WTC11 (cell line): ENCODE data around the gene KLHDC2. TPM values are rescaled to one million over a fixed set of nuclear protein-coding genes. Genes with fewer than 3 reads are reported as not detected.

Experiments used
- ATAC-seq: fragments of 200-7000 bp; cut with Tn5 transposase; 2 replicates; pipeline ENCODE4 v1.10.0; 2021; ENCODE audit warnings: mild to moderate bottlenecking, moderate library complexity
- CTCF ChIA-PET: fragments of 300-600 bp; sonication (Branson Sonifier 250); formaldehyde crosslinking; loops from one replicate; lab custom pipeline; 2021; ENCODE audit warnings: antibody characterized with exemption; lab: Charles Lee
- POLR2A ChIA-PET: fragments of 350-600 bp; sonication (Branson Sonifier 250); formaldehyde crosslinking; loops from one replicate; lab custom pipeline; 2021; ENCODE audit warnings: antibody characterized with exemption; lab: Charles Lee
- DNase-seq: peaks from one replicate; pipeline ENCODE4 v3.0.0; 2021; ENCODE audit warnings: low spot score
- H3K27ac Mint-ChIP-seq: 2 replicates; pipeline ENCODE4 v1.8.0; 2021; ENCODE audit warnings: mixed read lengths
- H3K27me3 Mint-ChIP-seq: 2 replicates; pipeline ENCODE4 v1.8.0; 2021; ENCODE audit warnings: low read depth, mild to moderate bottlenecking, moderate library complexity, mixed read lengths
- H3K36me3 Mint-ChIP-seq: 2 replicates; pipeline ENCODE4 v1.8.0; 2021; ENCODE audit warnings: mixed read lengths
- H3K4me1 Mint-ChIP-seq: 2 replicates; pipeline ENCODE4 v1.8.0; 2022; ENCODE audit warnings: mixed read lengths
- H3K4me3 Mint-ChIP-seq: 2 replicates; pipeline ENCODE4 v1.8.0; 2021; ENCODE audit warnings: mild to moderate bottlenecking, moderate library complexity, mixed read lengths
- H3K9me3 Mint-ChIP-seq: 2 replicates; pipeline ENCODE4 v1.8.0; 2021; ENCODE audit warnings: mixed read lengths
- EMX1 ChIP-seq: fragments of 250-450 bp; sonication (Bioruptor Pico); IDR thresholded peaks from 2 replicates; pipeline ENCODE4 v1.8.0; 2021; ENCODE audit warnings: mild to moderate bottlenecking
- FOXP1 ChIP-seq: sonication (generic); formaldehyde crosslinking; IDR thresholded peaks from 2 replicates; pipeline ENCODE4 v1.8.0; 2022; ENCODE audit warnings: missing genetic modification reagents, mild to moderate bottlenecking, moderate library complexity, borderline replicate concordance
- GRHL2 ChIP-seq: fragments of 250-450 bp; sonication (Bioruptor Pico); IDR thresholded peaks from 2 replicates; pipeline ENCODE4 v1.8.0; 2022; ENCODE audit warnings: mild to moderate bottlenecking, moderate library complexity; ENCODE audit not compliant: insufficient replicate concordance, severe bottlenecking
- NFE2L1 ChIP-seq: sonication (generic); formaldehyde crosslinking; IDR thresholded peaks from 2 replicates; pipeline ENCODE4 v1.8.1; 2023; ENCODE audit warnings: missing genetic modification reagents
- PRRX2 ChIP-seq: fragments of 250-450 bp; sonication (Bioruptor Pico); IDR thresholded peaks from 2 replicates; pipeline ENCODE4 v1.8.0; 2021; ENCODE audit warnings: mild to moderate bottlenecking
- RELA ChIP-seq: sonication (generic); formaldehyde crosslinking; IDR thresholded peaks from 2 replicates; pipeline ENCODE4 v1.8.1; 2022; ENCODE audit warnings: missing genetic modification reagents, mild to moderate bottlenecking, borderline replicate concordance
- RORB ChIP-seq: fragments of 250-450 bp; sonication (Bioruptor Pico); IDR thresholded peaks from 2 replicates; pipeline ENCODE4 v1.9.0; 2021; ENCODE audit warnings: mild to moderate bottlenecking
- TEAD4 ChIP-seq: sonication (generic); formaldehyde crosslinking; IDR thresholded peaks from 2 replicates; pipeline ENCODE4 v1.8.0; 2022; ENCODE audit warnings: mild to moderate bottlenecking, missing genetic modification reagents
- ZNF121 ChIP-seq: sonication (generic); formaldehyde crosslinking; IDR thresholded peaks from 2 replicates; pipeline ENCODE4 v1.8.0; 2023; ENCODE audit warnings: missing genetic modification reagents
- total RNA-seq: library from RNA; stranded (reverse); gene quantifications from 3 replicates; pipeline ENCODE4 v1.2.3, GENCODE V29; 2021
- TF ChIP-seq, protein P1 (sequence below): sonication (generic); formaldehyde crosslinking; IDR thresholded peaks from 2 replicates; pipeline ENCODE4 v1.8.0; 2023; ENCODE audit warnings: missing genetic modification reagents, mild to moderate bottlenecking, borderline replicate concordance
- TF ChIP-seq, protein P2 (sequence below): fragments of 250-450 bp; sonication (Bioruptor Pico); IDR thresholded peaks from 2 replicates; pipeline ENCODE4 v1.9.0; 2021; ENCODE audit warnings: mild to moderate bottlenecking
- TF ChIP-seq, protein P3 (sequence below): fragments of 250-450 bp; sonication (Bioruptor Pico); IDR thresholded peaks from 2 replicates; pipeline ENCODE4 v1.9.0; 2021; ENCODE audit warnings: moderate library complexity, mild to moderate bottlenecking, inconsistent platforms, borderline replicate concordance
- TF ChIP-seq, protein P4 (sequence below): sonication (generic); formaldehyde crosslinking; IDR thresholded peaks from 2 replicates; pipeline ENCODE4 v1.8.0; 2022; ENCODE audit warnings: mild to moderate bottlenecking, missing genetic modification reagents
- TF ChIP-seq, protein P5 (sequence below): sonication (generic); formaldehyde crosslinking; IDR thresholded peaks from 2 replicates; pipeline ENCODE4 v1.8.1; 2023; ENCODE audit warnings: mild to moderate bottlenecking, missing genetic modification reagents
- TF ChIP-seq, protein P6 (sequence below): fragments of 200-600 bp; IDR thresholded peaks from 2 replicates; pipeline ENCODE4 v1.8.0; 2022; ENCODE audit warnings: antibody characterized with exemption

Gene KLHDC2
- total RNA-seq, 1 experiment from 2014 or later, result 47.6 TPM

DNA sequence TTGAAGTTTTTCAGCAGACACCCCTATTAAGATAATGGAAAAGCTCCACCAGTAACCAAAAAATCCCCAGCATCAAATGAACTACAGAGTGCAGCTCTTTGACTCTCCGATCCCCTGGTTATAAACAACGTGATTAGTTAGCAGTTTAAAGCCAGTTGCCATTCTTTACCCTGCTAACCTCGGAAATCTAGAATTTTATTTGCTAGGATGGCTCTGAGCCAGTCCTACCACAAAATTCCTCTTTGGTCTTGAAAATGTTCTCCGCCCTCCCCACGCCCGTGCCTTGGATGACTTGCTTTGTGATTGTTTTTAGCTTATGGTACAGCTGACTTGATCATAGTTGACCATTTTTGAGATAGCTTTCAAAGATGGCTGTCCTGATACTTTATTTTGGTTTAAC is 1.2 kb downstream of the KLHDC2 start:
- DNase-seq, result no peak
- TF ChIP-seq, protein P1, sequence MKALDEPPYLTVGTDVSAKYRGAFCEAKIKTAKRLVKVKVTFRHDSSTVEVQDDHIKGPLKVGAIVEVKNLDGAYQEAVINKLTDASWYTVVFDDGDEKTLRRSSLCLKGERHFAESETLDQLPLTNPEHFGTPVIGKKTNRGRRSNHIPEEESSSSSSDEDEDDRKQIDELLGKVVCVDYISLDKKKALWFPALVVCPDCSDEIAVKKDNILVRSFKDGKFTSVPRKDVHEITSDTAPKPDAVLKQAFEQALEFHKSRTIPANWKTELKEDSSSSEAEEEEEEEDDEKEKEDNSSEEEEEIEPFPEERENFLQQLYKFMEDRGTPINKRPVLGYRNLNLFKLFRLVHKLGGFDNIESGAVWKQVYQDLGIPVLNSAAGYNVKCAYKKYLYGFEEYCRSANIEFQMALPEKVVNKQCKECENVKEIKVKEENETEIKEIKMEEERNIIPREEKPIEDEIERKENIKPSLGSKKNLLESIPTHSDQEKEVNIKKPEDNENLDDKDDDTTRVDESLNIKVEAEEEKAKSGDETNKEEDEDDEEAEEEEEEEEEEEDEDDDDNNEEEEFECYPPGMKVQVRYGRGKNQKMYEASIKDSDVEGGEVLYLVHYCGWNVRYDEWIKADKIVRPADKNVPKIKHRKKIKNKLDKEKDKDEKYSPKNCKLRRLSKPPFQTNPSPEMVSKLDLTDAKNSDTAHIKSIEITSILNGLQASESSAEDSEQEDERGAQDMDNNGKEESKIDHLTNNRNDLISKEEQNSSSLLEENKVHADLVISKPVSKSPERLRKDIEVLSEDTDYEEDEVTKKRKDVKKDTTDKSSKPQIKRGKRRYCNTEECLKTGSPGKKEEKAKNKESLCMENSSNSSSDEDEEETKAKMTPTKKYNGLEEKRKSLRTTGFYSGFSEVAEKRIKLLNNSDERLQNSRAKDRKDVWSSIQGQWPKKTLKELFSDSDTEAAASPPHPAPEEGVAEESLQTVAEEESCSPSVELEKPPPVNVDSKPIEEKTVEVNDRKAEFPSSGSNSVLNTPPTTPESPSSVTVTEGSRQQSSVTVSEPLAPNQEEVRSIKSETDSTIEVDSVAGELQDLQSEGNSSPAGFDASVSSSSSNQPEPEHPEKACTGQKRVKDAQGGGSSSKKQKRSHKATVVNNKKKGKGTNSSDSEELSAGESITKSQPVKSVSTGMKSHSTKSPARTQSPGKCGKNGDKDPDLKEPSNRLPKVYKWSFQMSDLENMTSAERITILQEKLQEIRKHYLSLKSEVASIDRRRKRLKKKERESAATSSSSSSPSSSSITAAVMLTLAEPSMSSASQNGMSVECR, result no peak
- TF ChIP-seq, protein P2, sequence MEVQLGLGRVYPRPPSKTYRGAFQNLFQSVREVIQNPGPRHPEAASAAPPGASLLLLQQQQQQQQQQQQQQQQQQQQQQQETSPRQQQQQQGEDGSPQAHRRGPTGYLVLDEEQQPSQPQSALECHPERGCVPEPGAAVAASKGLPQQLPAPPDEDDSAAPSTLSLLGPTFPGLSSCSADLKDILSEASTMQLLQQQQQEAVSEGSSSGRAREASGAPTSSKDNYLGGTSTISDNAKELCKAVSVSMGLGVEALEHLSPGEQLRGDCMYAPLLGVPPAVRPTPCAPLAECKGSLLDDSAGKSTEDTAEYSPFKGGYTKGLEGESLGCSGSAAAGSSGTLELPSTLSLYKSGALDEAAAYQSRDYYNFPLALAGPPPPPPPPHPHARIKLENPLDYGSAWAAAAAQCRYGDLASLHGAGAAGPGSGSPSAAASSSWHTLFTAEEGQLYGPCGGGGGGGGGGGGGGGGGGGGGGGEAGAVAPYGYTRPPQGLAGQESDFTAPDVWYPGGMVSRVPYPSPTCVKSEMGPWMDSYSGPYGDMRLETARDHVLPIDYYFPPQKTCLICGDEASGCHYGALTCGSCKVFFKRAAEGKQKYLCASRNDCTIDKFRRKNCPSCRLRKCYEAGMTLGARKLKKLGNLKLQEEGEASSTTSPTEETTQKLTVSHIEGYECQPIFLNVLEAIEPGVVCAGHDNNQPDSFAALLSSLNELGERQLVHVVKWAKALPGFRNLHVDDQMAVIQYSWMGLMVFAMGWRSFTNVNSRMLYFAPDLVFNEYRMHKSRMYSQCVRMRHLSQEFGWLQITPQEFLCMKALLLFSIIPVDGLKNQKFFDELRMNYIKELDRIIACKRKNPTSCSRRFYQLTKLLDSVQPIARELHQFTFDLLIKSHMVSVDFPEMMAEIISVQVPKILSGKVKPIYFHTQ (CRISPR knock-in tag), result no peak
- TF ChIP-seq, protein P3, sequence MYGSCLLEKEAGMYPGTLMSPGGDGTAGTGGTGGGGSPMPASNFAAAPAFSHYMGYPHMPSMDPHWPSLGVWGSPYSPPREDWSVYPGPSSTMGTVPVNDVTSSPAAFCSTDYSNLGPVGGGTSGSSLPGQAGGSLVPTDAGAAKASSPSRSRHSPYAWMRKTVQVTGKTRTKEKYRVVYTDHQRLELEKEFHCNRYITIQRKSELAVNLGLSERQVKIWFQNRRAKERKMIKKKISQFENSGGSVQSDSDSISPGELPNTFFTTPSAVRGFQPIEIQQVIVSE (CRISPR knock-in tag), result no peak
- TF ChIP-seq, protein P4, sequence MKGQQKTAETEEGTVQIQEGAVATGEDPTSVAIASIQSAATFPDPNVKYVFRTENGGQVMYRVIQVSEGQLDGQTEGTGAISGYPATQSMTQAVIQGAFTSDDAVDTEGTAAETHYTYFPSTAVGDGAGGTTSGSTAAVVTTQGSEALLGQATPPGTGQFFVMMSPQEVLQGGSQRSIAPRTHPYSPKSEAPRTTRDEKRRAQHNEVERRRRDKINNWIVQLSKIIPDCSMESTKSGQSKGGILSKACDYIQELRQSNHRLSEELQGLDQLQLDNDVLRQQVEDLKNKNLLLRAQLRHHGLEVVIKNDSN (CRISPR knock-in tag), result no peak
- TF ChIP-seq GRHL2 (no peak), FOXP1 (CRISPR knock-in tag) (no peak), ZNF121 (CRISPR knock-in tag) (no peak), EMX1 (CRISPR knock-in tag) (no peak), PRRX2 (CRISPR knock-in tag) (no peak), NFE2L1 (no peak), RELA (CRISPR knock-in tag) (no peak), RORB (CRISPR knock-in tag) (no peak), TEAD4 (CRISPR knock-in tag) (no peak)
- TF ChIP-seq, protein P5, sequence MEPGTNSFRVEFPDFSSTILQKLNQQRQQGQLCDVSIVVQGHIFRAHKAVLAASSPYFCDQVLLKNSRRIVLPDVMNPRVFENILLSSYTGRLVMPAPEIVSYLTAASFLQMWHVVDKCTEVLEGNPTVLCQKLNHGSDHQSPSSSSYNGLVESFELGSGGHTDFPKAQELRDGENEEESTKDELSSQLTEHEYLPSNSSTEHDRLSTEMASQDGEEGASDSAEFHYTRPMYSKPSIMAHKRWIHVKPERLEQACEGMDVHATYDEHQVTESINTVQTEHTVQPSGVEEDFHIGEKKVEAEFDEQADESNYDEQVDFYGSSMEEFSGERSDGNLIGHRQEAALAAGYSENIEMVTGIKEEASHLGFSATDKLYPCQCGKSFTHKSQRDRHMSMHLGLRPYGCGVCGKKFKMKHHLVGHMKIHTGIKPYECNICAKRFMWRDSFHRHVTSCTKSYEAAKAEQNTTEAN (CRISPR knock-in tag), result no peak
- TF ChIP-seq, protein P6, sequence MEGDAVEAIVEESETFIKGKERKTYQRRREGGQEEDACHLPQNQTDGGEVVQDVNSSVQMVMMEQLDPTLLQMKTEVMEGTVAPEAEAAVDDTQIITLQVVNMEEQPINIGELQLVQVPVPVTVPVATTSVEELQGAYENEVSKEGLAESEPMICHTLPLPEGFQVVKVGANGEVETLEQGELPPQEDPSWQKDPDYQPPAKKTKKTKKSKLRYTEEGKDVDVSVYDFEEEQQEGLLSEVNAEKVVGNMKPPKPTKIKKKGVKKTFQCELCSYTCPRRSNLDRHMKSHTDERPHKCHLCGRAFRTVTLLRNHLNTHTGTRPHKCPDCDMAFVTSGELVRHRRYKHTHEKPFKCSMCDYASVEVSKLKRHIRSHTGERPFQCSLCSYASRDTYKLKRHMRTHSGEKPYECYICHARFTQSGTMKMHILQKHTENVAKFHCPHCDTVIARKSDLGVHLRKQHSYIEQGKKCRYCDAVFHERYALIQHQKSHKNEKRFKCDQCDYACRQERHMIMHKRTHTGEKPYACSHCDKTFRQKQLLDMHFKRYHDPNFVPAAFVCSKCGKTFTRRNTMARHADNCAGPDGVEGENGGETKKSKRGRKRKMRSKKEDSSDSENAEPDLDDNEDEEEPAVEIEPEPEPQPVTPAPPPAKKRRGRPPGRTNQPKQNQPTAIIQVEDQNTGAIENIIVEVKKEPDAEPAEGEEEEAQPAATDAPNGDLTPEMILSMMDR, result no peak
- peaks cover 24% of the 10 kb centered on the region for H3K4me1 Mint-ChIP-seq
- ChIA-PET POLR2A (interaction anchor here (1.4 to 3.3 kb wide), 4 partner anchors 83 to 170 kb away, joined by 4 to 25 read pairs (median 12); partner anchors contain the start of genes DNAAF2, LRR1, MGAT2 and NEMF), CTCF (interaction anchor here (0.8 to 3.1 kb wide), 4 partner anchors 81 to 135 kb away, joined by 3 to 23 read pairs (median 9); partner anchors contain the start of genes NEMF and POLE2)
- H3K27me3 Mint-ChIP-seq, result no peaks in the 10 kb centered on the region
- H3K27ac Mint-ChIP-seq, result peak overlapping the region; percentile 100
- peak overlapping the region; percentile 98 for H3K4me3 Mint-ChIP-seq
- ATAC-seq, result no peak
- no peaks in the 10 kb centered on the region for H3K36me3 Mint-ChIP-seq
- H3K9me3 Mint-ChIP-seq, result no peaks in the 10 kb centered on the region
